Measurements from ENCODE around the gene MSI2.

MSI2 gene

DNA sequence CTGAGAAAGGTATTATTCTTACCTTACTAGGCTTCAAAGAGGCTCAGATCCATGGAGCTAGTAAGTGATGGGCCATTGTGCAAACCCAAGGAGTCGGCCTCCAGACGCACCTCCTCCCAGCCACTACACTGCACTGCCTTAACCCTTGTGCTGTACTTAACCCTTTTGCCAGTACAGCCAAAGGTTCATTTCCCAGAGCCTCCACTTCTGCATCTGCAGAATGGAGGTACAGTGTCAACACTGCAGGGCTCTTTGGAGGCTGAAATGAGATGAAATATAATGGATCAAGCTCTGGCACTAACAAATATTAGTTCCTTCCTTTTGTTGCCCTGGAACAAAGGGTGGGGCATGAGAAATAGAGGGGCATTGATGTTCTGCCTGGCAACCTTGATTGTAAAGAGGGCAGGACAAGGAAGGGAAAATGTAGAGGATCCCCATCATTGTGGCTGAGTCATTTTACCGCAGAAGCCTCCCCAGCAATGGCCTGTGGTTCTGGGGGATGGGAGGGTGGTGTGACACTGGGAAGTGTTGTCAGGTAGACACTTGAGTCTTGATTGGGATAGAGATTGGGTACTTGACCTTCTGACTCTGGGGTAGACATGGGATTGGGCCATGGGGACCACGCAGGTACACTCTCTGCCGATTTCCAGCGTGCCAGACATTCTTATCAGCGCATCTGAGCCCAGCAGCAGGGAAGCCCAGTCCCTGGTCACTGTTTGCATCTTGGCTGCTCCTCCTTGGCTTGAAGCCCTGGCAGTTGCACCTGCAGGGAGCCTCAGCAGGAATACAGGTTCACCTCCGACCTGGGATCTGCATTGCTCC lies 84.0 kb downstream of the MSI2 start:
- H3K27ac ChIP-seq: peak overlapping the region; percentile 46
- TF ChIP-seq CTCF (conservative IDR thresholded peaks at IDR 0.05): no peak

DNA sequence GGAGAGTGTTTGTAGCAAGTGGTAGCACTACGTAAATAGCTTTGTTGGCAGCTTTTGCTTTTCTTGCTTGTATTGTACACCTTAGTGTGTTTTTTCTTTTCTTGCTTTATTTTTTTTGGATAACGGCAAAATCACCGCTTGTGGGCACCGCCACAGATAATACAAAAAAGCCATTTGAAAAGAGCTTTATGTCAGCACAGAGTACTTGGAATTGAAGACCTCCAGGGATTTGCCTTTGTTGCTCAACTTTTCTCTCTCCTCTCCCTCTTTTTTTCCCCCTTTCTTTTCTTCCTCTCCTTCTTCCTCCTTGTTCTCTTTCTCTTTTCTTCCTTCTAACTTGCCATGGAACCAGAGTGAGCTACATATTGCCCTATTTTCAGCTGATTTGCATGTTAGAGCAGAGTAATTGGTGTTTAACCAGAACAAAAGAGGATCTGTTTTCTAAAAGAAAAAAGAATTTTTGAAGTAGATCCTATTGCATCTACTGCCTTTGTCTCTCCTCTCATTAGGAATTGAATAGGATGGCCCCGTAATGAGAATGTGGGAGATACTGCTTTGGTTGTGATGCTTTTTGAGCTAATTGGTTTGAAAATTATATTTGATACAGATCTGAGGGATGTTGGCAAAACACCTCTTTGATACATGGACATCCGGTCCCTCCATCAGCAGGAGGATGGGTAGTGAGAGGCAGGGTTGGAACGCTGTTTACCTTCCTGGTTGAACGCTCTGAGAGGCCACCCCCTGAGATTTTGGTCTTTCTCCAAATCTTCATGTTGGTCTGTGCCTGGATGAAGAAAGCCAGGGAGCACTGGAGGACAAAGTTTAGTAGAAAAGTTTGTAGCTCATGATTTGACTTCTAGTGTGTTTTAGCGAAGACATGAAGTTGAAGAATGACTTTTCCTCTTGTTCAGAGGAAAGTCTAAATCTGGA lies 85.6 kb downstream of the MSI2 start:
- no peak for TF ChIP-seq CTCF (conservative IDR thresholded peaks at IDR 0.05)
- H3K27ac ChIP-seq: peak overlapping the region; percentile 5; the same call in 1 of the 2 replicates

- no peak overlapping the region for H3K27ac ChIP-seq
- no peak for TF ChIP-seq CTCF (conservative IDR thresholded peaks at IDR 0.05)
Measured at GRCh38 chr17:57342963-57343589, 86.8 kb downstream of the MSI2 start.

- H3K27ac ChIP-seq: no peak overlapping the region
- no peak for TF ChIP-seq CTCF (conservative IDR thresholded peaks at IDR 0.05)
Measured at GRCh38 chr17:57343717-57344116, 87.4 kb downstream of the MSI2 start.

DNA sequence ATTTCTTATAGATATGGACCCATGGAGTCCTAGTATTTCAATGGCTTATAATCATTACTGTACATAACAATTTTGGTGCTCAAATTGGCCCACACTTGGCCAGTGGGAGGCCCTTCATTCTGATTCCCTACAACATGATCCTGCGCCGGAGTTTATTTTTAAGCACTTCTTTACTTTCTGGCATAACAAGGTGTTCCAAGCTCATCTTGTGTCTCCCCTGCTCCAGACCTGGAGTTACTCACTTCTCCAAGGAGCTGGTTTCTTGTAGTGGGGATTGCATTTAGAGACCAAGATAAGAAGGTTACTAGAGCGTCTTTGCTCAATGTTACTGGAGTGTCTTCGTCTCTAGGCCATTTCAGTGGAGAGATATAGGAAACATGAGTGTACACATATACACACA lies 87.9 kb downstream of the MSI2 start:
- H3K27ac ChIP-seq: no peak overlapping the region
- no peak for TF ChIP-seq CTCF (conservative IDR thresholded peaks at IDR 0.05)

GRCh38 chr17:57349541-57350247 lies 93.4 kb downstream of the MSI2 start:
- H3K27ac ChIP-seq: no peak overlapping the region
- no peak for TF ChIP-seq CTCF (conservative IDR thresholded peaks at IDR 0.05)

Measured in VCaP (cell line).